ENCODE data around the gene CRHR2.
"Not testable (repeated sequence)": the region's sequence is repeated elsewhere in the genome, so short reads cannot be mapped to it uniquely, and the experiment has no call there.

The CRHR2 gene

DNA sequence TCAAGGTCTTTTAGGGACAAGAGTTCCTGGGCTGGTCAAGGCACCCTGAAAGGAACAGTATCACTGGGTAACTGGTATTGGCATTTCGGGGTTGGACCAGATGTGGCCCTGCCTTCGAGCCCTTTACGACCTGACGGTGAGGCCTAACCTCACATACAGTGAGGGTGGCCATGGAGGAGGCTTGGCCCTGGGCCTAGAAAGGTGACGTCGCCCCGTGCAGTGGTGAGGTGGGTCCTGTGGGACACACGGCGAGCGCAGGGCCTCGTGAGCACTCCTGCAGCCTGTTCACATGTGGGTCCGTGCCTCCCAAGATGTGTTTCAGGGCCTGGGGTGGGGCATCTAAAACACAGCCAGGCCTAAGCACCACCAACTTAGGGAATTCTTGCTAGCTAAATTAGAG lies 36.1 kb downstream of the CRHR2 start:
- H3K4me3 ChIP-seq (replicated peaks; ENCODE audit: low read depth, low read length): no peak overlapping the region
- no peaks in the 10 kb centered on the region for H3K27me3 ChIP-seq (replicated peaks; ENCODE audit: control insufficient read depth, insufficient read depth, low read length)
- no peaks in the 10 kb centered on the region; the same call in 1 of the 2 replicates for H3K36me3 ChIP-seq (ENCODE audit: control insufficient read depth, insufficient read depth, low read length)
- DNase-seq (ENCODE audit: extremely low read depth, insufficient read length): no peak
- TF ChIP-seq, protein P1, sequence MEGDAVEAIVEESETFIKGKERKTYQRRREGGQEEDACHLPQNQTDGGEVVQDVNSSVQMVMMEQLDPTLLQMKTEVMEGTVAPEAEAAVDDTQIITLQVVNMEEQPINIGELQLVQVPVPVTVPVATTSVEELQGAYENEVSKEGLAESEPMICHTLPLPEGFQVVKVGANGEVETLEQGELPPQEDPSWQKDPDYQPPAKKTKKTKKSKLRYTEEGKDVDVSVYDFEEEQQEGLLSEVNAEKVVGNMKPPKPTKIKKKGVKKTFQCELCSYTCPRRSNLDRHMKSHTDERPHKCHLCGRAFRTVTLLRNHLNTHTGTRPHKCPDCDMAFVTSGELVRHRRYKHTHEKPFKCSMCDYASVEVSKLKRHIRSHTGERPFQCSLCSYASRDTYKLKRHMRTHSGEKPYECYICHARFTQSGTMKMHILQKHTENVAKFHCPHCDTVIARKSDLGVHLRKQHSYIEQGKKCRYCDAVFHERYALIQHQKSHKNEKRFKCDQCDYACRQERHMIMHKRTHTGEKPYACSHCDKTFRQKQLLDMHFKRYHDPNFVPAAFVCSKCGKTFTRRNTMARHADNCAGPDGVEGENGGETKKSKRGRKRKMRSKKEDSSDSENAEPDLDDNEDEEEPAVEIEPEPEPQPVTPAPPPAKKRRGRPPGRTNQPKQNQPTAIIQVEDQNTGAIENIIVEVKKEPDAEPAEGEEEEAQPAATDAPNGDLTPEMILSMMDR (IDR thresholded peaks at IDR 0.05; ENCODE audit: insufficient read depth, low read length, poor library complexity, severe bottlenecking): no peak

DNA sequence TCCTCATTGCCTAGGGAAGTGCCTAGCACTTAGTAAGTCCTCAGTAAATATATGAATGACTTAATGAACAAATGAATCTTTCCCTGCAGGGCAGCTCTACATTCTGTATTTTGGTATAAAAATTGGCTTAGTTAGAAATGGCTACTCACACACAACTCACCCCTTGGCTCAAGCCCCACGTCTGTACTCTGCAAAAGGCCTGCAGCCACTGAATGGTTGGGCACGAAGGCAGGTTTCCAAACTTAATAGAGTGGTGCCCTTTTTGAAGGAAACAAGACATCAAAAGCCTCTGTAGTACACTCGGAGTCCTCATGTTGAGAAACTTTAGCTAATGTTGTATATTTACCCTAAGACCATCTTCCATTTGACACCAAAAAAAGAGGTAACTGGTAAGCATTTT lies 36.6 kb downstream of the CRHR2 start:
- TF ChIP-seq, protein P1 (IDR thresholded peaks at IDR 0.05; ENCODE audit: insufficient read depth, low read length, poor library complexity, severe bottlenecking): no peak
- H3K4me3 ChIP-seq (replicated peaks; ENCODE audit: low read depth, low read length): no peak overlapping the region
- H3K36me3 ChIP-seq (ENCODE audit: control insufficient read depth, insufficient read depth, low read length): no peaks in the 10 kb centered on the region; the same call in 1 of the 2 replicates
- DNase-seq (ENCODE audit: extremely low read depth, insufficient read length): no peak
- H3K27me3 ChIP-seq (replicated peaks; ENCODE audit: control insufficient read depth, insufficient read depth, low read length): no peaks in the 10 kb centered on the region

DNA sequence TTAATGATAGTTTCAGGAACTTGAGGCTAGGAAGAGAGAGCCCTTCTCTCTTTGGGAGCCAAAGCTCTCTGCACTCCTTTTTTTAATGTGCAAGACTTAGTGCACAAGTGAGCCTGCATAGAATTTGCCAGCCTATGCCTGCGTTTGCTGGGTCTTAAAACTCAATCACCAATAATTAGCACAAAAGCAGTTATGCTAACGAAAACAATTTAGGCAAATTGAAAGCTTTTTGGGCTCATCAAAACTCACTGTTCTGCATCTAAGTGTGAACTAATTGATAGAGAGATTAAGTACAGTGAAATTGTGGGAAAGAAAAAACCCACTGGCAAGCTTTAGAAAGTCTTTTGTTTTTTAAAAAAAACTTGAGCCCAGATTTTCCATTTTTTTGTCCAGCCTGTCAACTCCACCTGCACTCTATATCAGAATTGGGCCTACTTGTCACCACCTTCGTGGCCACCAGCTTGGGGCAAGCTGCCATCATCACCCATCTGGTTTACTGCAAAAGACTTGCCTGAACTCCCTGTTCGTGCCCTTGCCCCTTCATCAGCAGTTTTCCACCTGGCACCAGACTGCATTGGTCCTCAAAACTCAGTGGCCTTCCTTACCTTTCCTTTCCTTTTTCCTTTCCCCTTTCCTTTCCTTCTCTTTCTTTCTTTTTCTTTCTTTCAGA lies 37.8 kb downstream of the CRHR2 start:
- Histone ChIP-seq H3K36me3 (ENCODE audit: control insufficient read depth, insufficient read depth, low read length) (no peaks in the 10 kb centered on the region; the same call in 1 of the 2 replicates), H3K27me3 (replicated peaks; ENCODE audit: control insufficient read depth, insufficient read depth, low read length) (no peaks in the 10 kb centered on the region), H3K4me3 (replicated peaks; ENCODE audit: low read depth, low read length) (no peak overlapping the region)
- TF ChIP-seq, protein P1 (IDR thresholded peaks at IDR 0.05; ENCODE audit: insufficient read depth, low read length, poor library complexity, severe bottlenecking): no peak
- no peak for DNase-seq (ENCODE audit: extremely low read depth, insufficient read length)

DNA sequence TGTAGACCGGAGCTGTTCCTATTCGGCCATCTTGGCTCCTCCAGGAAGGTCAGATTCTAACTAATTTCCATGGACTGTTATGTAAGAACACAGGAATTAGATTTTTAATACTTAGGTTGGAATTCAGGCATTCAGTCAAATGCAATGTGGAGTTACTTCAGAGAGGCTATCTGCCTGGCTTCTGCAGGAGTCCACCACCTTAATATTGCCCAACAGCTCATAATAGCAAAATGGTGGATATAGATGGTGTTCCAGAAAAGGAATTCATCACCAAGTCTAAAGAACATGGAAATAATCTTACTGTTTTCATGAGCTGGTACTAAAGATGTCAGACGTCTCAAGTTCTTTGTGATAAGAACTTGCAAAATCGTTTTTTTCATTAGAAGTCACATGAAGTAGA lies 39.5 kb downstream of the CRHR2 start:
- no peaks in the 10 kb centered on the region; the same call in 1 of the 2 replicates for H3K36me3 ChIP-seq (ENCODE audit: control insufficient read depth, insufficient read depth, low read length)
- no peaks in the 10 kb centered on the region for H3K27me3 ChIP-seq (replicated peaks; ENCODE audit: control insufficient read depth, insufficient read depth, low read length)
- H3K4me3 ChIP-seq (replicated peaks; ENCODE audit: low read depth, low read length): no peak overlapping the region
- TF ChIP-seq, protein P1 (IDR thresholded peaks at IDR 0.05; ENCODE audit: insufficient read depth, low read length, poor library complexity, severe bottlenecking): no peak
- DNase-seq (ENCODE audit: extremely low read depth, insufficient read length): no peak

DNA sequence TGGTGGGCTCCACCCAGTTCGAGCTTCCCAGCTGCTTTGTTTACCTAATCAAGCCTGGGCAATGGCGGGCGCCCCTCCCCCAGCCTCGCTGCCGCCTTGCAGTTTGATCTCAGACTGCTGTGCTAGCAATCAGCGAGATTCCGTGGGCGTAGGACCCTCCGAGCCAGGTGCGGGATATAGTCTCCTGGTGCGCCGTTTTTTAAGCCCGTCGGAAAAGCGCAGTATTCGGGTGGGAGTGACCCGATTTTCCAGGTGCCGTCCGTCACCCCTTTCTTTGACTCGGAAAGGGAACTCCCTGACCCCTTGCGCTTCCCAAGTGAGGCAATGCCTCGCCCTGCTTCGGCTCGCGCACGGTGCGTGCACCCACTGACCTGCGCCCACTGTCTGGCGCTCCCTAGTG lies 39.9 kb downstream of the CRHR2 start:
- not testable (repeated sequence) for H3K36me3 ChIP-seq (ENCODE audit: control insufficient read depth, insufficient read depth, low read length); H3K4me3 ChIP-seq (replicated peaks; ENCODE audit: low read depth, low read length); DNase-seq (ENCODE audit: extremely low read depth, insufficient read length); H3K27me3 ChIP-seq (replicated peaks; ENCODE audit: control insufficient read depth, insufficient read depth, low read length)

DNA sequence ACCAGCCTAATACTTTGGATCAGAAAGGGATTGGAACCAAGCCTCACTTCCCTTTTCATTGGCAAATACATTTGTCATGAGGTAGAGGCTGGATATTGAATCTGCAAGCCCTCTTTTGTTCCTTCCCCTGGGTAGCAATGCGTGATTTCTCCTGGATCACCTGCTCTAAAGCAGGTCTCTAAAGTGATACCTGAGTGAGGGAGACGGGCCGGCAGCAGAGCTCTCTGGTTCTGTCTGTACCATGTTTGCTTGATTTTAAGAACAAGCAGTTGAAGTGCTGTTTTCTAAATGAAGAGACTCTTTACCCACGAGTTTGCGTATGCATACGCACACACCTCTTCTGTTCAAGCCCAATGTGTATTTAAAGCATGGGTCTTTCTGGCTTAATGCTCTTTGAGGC lies 46.5 kb downstream of the CRHR2 start:
- Histone ChIP-seq H3K4me3 (replicated peaks; ENCODE audit: low read depth, low read length) (no peak overlapping the region), H3K27me3 (replicated peaks; ENCODE audit: control insufficient read depth, insufficient read depth, low read length) (no peaks in the 10 kb centered on the region), H3K36me3 (ENCODE audit: control insufficient read depth, insufficient read depth, low read length) (peaks cover 16% of the 10 kb centered on the region)
- TF ChIP-seq, protein P1 (IDR thresholded peaks at IDR 0.05; ENCODE audit: insufficient read depth, low read length, poor library complexity, severe bottlenecking): no peak
- no peak for DNase-seq (ENCODE audit: extremely low read depth, insufficient read length)
